CD4-positive, alpha-beta T cell treated with Interleukin-21 for 1 hour (primary cell): ENCODE data around the gene GLIS1.

Source experiments
- DNase-seq: peaks from one replicate; pipeline ENCODE4 v3.0.0-alpha.2; 2020

GLIS1 gene

DNA sequence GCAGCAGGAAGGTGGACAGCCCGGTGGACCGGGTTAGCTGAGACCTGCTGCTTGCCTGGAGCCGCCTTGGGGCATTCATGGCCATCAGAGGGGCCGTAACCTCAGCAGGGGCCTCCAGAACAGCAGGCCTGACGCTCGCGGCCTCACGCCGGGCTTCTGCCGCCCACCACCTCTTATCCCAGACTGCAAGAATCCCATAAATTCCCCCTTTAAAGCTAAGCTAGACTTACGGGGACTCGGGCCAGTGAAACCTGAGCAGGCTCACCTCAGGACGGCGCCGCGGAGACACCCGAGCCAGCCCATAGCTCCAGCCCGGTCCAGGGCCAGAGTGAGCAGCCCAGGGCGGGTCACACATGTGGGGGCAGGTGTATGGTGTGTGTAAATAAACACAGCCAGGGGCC, 132.3 kb downstream of the GLIS1 start:
- no peak for DNase-seq

DNA sequence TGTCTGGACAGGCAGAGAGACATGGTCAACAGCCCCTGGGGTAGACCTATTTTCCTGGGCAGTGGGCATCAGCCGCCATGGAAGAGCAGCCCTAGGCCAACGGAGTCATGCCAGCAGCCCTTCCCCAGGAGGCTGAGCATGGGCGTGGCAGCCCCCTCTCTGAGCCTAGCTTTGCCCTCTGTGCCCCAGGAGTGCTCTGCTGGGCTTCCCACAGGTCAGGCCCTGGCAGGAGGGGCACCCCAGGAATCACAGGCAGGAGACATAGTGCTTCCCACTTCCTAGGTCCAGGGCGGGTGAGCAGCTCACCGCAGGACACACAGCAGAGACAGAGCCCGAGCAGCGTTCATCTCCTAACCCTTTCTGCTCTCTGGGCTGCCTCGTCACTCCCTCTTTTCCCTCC, 132.8 kb downstream of the GLIS1 start:
- no peak for DNase-seq

DNA sequence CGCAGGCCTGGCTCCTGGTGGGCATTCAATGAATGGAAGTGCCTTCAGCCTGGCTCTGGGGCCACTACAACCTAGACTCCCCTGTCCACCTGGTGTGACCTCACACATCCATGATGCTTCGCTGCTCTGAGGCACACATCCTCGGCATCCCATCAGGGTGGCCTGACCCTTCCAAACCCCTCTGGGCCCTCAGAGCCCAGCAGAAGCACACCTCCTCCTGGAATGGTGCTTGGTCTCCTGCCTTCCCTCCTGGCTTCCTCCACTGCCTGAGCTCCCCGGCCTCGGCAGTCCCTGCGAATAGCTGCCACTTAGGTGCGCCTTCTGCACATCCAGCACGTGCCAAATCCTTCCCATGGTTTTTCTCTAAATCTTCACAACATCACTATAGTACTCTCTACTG, 133.8 kb downstream of the GLIS1 start:
- DNase-seq, result no peak

DNA sequence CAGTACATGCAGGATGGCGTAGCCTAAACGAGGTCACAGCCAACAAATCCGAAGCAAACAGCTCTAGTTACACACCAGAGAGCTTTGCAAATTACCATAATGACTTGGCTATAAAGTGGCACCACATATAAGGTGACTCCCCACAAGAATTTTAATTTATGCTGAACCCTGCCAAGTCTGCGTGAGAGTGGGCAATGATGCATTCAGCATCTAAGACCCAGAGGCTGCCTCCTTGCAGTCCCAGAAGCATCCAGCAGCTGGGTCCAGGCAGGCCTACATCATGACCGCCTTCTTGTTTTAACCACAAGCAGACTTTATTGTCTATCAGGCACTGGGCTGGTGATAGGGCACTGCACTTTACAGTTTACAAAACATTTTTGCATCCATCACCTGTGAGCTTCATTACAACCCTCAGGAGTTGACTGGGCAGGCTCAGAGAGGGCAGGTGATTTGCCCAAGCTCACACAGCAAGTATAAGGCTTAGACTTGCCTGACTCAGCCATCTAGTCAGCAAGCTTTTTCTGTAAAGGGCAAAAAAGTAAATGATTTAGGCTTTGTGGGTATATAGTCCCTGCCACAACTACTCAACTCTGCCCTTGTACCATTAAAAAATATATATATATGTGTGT, 134.6 kb downstream of the GLIS1 start:
- DNase-seq, result no peak

DNA sequence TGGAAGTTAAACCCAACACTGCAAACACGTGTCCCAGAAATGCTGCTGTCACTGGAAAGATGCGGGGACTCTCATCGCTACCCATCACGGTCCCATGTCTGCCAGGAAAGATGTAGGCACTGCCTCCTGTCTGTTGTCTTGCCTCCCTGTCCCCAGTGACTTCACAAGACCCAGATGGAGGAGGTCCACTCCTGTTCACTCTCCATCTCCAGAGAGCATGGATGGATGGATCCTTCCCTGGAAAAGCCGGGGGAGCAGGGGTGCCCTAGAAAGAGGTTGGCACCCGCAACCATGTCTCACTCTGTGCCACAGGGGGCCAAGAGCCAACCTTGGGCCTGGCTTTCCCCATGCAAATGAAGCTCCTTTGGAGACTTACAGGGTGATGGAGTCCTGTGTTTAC, 135.5 kb downstream of the GLIS1 start:
- DNase-seq, result no peak

DNA sequence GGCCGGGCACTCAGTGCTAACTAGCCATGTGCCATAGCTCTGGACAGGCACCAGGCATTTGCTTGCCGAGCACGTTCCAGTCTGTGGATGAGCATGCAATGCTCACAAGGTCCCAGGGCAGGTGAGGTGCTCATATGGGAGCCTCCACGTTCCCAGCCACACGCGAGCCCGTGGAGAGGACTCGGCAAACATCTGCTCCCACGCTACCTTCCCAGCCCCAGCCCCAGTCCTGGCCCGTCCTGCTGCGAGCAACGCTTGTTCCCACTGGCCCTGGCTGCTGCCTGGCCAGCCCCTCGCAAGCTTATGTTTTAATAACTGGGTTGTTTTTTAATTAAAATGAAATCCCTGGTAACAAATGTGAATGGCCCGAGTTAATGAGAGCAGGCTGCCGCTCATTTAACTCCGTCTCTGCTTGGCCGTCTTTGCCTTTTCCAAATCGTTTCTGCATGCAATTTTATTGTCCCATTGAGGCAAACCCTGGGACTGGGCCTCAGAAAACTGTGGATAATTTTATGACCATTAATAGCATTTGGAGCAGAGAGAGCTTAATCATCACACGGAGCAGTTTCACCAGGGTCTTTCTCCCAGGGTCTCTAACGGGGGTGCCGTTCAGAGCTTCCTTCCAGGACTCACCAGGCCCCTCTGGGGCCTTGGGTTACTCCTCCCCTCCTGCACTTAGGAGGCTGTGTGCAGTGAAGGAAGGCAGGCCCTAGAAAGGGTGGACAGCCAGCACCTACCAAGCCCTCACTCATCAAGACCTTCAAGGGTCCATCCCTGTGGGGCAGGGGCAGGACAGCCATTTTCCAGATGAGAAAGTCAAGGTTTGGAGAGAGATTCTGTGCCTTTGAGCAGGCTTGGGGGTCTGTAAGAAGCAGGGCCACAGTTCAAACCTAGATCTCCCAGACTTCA, 136.8 kb downstream of the GLIS1 start:
- DNase-seq, result no peak

DNA sequence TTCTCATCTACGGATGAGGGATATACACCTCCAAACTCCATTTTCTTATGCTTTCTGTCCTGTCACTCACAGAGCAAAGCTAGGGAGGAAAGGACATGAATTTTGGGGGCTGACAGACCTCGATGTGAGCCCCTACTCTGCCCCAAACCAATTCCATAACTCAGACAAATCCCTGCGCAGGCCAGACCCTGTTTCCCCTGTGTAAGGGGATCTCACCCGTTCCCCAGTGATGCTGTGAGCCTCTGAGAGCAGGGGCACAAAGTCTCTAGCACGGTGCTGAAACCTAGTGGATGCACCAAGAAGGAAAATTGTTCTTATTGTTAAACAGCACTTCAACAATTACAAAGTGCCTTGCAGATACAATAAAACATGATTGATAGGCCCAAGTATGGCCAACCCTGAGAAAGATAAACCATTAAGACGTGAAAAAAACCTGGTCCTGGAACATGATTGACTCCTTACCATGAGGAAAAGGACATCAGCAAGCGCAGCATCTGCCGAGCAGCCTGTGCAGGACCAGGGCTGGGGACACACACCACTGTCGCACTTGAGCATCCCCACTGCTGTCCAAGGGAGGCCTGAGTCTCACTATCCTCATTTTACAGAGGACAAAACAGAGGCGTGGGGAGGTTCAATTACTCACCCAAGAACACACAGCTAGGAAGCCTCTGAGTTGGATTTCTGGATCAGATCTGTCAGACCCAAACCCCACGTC, 137.8 kb downstream of the GLIS1 start:
- DNase-seq, result no peak

DNA sequence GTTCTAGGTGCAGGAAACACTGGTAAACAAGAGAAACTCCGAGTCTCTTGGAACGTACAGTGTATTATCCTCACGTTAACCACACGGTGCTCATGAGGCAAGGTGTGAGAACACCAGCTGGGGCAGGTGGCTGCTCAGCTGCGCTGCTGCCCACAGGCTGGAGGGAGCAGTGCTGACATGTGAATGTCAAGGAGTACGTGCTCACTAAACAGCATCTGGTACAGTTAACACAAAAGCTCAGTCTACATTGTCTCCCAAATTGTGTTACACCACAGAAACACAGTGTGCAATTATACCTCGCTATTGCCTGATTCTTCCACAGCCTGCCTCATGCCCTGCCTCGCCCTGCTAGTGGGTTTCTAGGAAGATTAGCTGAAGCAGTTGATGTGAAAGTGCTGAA, 138.4 kb downstream of the GLIS1 start:
- peak; percentile 42 for DNase-seq

DNA sequence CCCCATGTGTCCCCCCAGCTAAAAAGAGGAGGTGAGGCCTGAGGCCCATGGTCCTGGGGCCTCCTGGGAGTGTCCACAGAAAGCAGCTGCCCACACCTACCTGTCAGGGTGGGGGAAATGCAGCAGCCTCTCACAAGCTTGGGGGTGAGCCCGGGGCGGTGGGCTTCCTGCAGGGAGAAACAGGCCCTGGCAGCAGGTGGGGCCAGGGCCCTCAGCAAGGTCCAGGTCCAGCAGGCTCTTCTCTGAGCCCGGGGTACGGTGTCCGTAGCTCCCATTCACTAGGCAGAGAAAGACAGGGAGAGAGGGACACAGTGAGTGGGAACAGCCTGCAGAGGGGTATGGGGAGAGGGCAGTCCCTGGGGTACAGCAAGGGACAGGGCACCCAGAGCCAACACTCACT, 139.0 kb downstream of the GLIS1 start:
- no peak for DNase-seq

DNA sequence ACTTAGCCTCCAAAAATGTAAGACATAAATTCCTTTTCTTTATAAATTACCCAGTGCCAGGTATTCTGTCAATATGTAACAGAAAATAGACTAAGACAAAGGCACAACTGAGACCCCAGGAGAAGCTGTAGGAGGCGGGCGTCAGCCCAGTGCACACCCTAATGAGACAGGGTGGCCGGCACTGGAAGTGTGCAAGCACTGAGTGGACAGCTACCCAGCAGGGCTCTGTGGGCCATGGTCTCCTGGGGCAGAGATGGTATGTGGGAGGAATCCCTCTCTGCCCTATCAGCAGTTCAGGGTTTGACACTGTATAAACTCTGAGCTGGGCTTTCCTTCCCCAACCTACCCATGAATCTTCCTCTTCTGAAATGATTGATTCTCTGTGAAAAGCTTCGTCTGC, 139.5 kb downstream of the GLIS1 start:
- no peak for DNase-seq

DNA sequence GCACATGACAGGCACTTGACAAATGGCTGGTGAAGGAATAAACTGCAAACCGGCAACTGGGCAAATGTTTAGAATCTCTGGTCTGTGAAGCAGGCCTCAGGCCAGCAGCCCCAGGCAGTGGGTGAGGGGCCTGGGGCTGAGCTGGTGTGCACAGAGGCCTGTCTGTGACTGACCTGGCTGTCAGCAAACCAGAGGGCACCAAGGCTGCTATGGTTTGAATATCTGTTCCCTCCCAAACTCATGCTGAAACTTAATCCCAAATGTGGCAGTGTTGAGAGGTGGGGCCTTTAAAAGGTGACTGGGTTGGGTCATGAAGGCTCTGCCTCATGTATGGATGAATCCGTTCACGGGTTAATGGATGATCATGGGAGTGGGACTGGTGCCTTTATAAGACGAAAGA, 140.0 kb downstream of the GLIS1 start:
- DNase-seq, result no peak

DNA sequence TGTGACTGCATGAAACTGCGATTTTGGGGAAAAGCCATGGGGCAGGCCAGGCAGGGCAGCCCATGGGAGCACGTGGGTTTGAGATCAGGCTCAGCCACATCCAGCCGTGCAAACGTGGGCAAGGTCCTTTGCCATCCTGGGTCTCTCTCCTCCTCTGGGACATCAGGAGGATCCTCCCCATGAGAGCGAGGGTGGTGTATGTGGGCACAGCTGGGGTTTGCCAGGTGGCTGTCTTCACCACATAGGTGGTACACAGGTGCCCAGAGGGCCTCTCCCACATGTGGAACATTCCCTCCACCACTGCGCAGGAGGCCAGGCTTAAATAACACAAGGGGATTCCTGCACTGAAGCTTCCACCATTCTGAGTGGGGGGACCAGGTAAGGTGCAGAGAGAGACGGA, 143.1 kb downstream of the GLIS1 start:
- no peak for DNase-seq

DNA sequence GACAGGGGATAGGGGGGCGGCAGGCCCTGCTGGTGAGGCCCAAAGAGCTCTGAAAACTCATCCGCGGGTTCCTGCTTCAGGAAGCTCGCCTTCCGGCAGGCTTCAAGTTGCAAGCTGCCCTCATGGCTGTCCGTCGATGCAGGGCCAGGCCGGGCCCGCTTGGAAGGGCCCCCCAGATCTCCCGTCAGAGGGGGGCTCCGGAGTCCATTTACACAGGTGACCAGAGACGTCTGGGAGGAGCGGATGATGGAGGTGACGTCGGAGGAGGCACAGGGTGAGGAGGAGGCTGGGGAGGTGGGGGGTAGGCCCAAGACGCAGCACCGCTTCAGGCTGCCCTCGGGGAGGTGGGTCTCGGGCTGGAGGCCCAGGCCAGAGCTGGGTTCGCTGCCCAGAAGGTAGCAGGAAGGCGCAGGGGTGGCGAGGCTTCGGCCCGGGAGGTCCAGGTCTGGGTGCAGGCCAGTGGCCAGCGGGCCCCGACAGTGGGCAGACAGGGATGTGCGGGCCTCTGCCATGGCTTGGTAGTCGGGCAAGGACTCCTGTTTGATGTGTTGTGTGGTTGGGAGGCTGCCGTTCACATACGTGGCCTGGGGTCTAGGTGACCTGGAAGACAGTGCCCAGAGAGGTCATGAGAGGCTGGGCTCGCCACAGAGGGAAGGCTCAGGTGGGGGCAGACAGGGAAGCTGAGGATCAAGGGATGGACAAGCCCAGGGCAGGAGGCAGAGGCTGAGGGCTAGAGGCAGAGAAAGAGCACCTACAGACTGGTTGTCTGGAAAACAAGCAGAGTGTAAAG, 144.4 kb downstream of the GLIS1 start:
- no peak for DNase-seq

DNA sequence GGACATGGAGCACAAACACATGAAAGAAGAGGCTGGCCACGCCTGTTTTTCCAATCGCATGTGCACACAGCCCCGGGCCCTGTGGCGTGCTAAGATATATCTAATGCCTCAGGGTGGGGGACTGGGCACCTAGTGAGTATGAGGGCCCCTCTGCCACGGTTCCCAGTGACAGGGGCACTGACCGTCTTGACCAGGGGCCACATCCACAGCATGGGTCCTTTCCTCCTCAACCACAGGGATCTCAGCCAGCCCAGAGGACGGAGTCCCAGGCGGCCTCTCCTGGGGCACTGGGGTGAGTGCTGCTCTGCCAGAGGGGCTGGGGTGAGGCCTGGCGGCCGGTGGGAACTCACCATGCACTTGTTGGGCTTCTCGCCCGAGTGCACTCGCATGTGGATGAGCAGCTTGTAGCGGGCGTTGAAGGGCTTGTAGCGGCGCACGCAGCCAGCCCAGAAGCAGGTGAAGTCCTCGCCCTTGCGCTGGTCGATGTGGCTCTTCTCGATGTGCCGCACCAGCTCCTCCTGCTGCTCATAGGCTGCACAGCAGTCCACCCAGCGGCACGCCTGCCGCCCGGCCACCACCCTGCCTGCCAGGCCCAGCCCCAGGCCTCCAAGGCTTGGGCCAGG, 145.1 kb downstream of the GLIS1 start:
- DNase-seq, result no peak

DNA sequence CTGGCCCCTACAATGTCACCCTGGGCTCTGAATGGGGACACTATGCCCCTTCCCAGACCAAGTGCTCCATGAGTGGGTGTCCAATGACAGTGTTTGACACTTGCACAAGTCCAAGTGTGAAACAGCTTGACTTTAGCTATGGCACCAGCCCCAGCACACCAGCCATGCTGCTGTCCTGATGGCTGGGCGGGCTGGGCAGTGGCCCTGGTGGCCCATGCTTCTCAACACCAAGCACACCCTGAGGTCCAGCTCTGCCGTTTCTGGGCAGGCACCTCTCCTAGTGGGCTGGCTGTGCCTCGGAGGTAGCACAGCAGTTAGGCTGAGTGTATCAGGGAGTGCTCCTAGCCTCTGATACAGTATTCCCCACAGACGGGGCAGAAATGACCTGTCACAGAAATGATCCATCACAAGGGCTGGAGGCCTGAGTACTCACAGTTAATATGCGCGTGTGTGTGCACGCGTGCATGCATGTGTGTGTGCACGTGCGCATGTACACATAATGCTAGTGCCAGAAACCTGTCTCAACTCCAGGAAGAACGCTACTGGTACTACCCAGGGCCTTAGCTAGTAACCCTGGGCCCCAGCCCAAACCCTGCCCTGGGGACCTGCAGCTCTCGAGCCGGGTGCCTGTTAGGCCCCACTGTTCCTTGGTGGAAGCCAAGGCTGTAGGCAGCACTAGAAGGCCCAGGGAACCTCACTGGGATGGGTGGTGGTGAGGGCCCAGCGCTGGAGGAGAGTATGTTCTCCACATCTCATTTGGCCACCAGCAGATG, 145.8 kb downstream of the GLIS1 start:
- no peak for DNase-seq

DNA sequence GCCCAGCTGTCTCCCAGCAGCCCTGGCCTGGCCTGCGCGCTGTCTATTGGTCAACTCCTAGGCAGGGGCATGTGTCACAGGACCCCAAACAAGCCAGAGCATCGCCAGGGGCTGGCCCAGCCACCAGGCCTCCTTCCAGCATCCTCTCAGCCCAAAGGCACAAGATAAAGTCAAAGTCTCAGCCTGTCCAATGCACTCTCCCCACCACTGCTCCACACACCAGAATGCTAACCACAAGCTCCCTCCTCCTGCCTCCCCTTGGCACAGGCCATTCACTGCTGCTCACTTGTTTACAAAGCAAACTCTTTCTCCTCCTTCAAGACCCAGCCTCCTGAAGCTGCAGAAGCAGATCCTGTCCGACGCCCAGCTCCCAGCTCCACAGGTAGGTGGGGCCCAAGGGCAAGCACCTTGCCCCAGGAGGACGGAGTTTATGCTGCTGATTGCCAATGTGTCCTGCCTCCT, 146.4 kb downstream of the GLIS1 start:
- no peak for DNase-seq

DNA sequence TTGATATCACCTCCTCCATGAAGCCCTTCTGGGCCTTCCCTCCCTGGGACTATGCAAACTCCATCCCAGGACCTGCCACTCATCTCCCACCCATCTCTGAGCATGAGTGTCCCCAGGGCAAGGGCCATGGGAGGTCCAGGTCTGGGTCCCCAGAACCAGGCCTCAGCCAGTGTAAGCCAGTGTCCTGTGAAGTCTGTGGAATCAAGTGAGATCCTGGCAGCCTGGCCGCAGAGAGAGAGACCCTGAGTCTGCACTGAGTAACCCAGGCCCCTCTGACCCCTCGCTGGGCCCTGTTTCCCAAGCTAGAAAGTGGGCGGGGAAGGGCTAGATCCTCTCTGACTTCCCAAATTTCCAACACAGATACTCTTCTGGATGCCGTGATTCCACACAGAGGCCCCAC, 147.0 kb downstream of the GLIS1 start:
- no peak for DNase-seq

DNA sequence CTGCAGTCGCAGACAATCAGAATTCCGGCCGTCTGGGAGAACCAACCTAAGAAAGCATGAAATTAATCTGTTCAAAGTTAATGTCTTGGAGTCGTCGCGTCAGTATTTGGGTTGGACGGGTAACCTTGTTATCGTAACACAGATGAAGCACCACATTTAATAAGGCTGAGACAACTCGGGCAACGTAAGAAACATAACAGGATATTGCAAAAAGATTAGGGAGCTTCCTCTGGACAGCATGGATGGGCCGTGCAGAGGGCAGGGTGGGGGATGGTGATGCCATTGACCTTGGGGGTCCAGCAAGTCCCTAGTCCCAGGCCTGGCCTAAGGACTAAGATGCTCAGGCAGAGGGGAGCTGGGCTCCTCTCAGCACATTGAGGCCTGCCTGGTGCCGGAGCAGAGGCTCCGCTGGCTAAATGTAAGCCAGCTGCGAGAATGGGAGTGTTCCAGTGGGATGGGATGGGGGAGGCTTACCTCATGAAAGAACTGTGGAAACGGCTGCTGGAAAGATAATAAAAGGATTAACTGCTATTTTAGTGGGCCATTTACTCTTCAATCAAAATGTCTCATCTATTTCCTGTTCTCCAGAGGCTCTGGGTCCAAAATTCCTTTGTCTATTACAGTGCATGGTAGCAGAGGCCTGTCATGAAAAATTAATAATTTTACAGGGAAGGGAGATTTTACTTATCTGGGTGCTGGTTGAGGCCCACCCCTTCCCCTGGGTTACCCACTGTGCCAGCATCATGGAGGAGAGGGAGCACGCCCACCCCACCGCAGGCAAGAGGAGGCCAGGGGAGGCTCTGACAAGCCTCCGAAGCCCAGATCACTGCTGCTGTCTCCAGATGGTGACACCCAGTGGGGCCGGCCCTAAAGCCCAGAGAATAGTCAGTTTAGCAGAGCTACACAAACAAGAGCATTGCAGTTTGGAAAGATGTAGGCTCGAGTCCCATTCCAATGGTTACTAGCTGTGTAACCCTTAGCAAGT, 148.1 kb downstream of the GLIS1 start:
- no peak for DNase-seq

DNA sequence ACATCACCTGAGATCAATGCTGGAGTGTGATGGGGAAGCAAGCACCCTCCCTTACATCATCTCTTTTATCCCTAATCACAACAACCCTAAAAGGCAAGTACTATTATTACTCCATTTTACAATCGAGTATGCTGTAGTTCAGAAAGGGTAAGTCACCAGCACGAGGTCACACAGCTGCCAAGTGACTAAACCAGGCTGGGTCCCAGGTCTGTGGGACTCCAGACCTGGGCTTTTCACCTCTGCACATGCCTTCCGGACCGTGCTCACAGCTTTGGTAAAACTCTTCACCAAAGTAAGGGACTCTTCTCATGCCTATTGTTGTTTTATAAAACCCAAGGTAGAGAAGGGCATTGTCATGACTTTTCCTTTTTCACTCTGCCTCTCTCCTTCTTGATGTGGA, 148.9 kb downstream of the GLIS1 start:
- no peak for DNase-seq
